HFF-Myc (cell line): ENCODE measurements around the gene PDE4D.

ENCODE experiments used
- DNase-seq: peaks from one replicate; pipeline ENCODE4 v3.0.0-alpha.2; 2011; ENCODE audit warnings: low read depth; ENCODE audit errors: extremely low read depth
- H3K4me3 ChIP-seq: replicated peaks from 2 replicates; pipeline ENCODE4 v1.5.1; 2011; ENCODE audit warnings: low read depth, mild to moderate bottlenecking, control low read depth, low read length
- TF ChIP-seq, protein P1 (sequence below): IDR thresholded peaks from 2 replicates; pipeline ENCODE4 v1.5.1; 2012; ENCODE audit warnings: mild to moderate bottlenecking, low read depth, low read length, control low read depth; ENCODE audit errors: missing control alignments

Gene PDE4D

GRCh38 chr5:59547731-59548130, 345.8 kb downstream of the PDE4D start:
- TF ChIP-seq, protein P1, sequence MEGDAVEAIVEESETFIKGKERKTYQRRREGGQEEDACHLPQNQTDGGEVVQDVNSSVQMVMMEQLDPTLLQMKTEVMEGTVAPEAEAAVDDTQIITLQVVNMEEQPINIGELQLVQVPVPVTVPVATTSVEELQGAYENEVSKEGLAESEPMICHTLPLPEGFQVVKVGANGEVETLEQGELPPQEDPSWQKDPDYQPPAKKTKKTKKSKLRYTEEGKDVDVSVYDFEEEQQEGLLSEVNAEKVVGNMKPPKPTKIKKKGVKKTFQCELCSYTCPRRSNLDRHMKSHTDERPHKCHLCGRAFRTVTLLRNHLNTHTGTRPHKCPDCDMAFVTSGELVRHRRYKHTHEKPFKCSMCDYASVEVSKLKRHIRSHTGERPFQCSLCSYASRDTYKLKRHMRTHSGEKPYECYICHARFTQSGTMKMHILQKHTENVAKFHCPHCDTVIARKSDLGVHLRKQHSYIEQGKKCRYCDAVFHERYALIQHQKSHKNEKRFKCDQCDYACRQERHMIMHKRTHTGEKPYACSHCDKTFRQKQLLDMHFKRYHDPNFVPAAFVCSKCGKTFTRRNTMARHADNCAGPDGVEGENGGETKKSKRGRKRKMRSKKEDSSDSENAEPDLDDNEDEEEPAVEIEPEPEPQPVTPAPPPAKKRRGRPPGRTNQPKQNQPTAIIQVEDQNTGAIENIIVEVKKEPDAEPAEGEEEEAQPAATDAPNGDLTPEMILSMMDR, result no peak
- no peak for DNase-seq
- no peak overlapping the region for H3K4me3 ChIP-seq

GRCh38 chr5:59544573-59544972, 349.0 kb downstream of the PDE4D start:
- no peak for DNase-seq
- TF ChIP-seq, protein P1, result no peak
- no peak overlapping the region for H3K4me3 ChIP-seq

DNA sequence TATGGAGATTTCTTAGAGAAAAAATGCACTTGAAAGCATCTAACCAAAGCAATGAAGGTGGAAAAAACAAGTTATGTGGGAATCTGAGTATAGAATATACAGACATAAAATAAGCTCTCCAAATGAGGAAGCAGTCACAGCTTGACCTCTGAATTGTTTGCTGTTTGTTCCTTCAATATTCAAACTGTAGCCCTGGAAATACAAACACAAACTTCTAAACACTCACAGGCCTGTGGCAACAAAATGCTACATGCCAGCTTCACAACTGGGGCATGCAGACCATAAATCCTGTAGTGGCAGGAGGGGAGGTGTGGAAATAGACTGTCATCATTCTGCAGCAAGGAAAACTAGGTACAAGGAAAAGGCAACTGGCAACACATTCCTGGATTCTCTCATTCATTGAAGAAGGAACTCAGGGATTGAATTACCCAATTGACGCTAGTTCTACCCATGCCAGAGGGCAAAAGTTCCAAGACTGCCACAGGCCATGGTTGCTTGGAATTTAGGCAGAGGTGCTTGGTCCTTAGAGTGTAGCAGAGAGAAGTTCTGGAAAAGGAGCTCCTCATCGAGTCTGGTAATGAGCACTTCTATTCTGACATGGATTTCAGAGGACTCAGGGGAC, 349.6 kb downstream of the PDE4D start:
- no peak overlapping the region for H3K4me3 ChIP-seq
- no peak for DNase-seq
- TF ChIP-seq, protein P1, result no peak

GRCh38 chr5:59542851-59543820, 350.4 kb downstream of the PDE4D start:
- TF ChIP-seq, protein P1, result no peak
- no peak for DNase-seq
- no peak overlapping the region for H3K4me3 ChIP-seq

GRCh38 chr5:59542306-59542705, 351.2 kb downstream of the PDE4D start:
- H3K4me3 ChIP-seq, result no peak overlapping the region
- TF ChIP-seq, protein P1, result no peak
- DNase-seq, result no peak

DNA sequence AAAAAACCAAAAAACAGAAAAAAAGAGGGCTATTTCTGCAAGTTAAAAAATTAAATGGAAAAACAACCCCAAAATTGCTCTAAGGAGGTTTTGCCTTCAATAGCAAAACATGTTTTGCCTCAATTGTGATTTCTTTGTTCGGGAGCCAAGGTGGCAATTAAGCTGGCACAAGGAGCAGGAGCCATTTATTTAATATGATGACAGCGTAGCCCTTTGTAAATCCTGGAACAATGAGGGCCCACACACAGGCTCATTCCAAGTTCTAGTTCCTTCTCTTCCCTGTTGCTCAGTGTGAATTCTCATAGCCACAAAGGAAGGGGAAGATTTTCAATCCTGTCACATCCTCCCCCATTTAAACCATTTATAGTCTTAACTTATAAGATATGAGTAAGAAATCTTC, 353.2 kb downstream of the PDE4D start:
- no peak for DNase-seq
- TF ChIP-seq, protein P1, result no peak
- no peak overlapping the region for H3K4me3 ChIP-seq
